ENCODE data around the gene TLE3.
"Not testable (repeated sequence)": the region's sequence is repeated elsewhere in the genome, so short reads cannot be mapped to it uniquely, and the experiment has no call there.

Gene TLE3

DNA sequence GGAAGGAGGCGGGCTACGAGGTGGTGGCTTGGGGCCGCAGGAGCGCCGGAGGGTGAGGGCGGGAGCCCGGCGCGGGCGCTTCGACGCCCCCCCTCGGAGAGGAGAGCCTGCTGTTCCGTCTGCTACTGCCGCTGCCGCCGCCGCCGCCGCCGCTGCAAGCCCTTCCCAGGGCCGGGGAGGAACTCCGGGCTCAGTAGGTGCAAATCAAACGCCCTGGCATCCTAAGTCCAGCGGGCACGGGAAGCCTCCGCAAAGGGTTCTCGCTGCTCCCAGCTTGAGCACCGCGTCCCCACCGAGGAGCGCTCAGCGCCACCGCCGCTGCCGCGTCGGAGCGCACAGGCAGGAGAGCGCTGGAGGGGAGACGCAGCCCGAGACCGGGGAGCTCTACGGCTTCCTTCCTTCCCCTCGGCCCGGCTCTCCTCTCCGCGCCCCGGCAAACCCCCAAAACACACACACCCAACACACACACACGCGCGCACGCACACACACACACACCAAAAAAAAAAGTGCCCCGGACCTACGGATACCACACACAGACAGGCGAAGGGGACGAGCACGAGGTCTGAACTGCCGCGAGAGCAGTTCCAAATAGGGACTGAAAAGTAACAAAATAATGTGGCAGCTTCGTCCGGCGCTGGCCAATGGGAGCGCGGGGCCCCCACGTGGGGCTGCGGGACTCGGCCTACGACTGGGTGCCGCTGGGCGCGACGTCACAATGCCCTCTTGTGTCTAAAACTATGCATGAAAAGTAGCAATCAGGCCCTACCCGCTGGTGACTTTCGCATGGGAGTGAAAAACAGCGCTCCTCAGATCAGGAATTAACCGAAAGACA is at the start of gene TLE3:
TSS of gene TLE3 (minus strand) at position 597 of the 832 bp plus-strand sequence. CDS start 1,119 bp downstream, outside the sequence.
- peak; percentile 94 for DNase-seq

DNA sequence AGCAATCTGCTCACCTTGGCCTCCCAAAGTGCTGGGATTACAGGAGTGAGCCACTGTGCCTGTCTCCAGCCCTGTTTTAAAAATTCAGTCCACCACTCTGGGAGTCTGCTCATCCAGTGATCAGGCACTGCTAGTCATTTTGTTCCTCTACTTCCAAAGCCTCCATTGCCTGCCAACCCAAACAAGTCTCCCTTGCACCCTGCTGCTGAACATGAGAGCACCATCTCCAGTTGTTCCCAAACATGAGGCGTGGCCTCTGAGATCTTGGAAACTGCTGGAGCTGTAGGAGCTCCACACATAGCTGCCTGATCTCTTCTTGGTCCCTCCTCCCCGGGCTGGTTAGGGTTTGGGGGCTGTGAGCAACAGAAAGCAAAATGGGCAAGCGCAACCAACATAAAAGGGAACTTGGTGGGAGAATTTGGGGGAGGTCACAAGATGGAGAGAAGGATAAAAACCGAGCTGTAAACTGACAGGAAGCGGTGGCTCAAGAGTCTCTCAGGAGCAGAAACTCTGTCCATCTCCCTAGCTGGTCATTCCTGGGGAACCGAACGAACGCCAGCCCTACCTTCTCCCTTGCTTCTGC is 49.6 kb upstream of the TLE3 start:
- DNase-seq, result no peak

DNA sequence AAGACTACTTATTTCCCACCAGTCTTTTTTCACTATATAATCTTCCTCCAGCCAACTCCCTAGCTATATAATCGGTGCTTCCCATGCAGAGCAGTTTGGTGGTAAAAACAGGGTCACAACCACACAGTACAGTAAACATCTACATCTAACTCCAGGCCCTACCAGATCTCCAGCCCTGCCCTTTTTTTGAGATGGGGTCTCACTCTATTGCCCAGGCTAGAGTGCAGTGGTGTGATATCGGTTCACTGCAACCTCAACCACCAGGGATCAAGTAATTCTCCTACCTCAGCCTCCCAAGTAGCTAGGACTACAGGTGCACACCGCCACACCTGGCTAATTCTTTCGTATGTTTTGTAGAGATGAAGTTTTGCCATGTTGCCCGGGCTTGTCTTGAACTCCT is 49.1 kb upstream of the TLE3 start:
- DNase-seq, result no peak

DNA sequence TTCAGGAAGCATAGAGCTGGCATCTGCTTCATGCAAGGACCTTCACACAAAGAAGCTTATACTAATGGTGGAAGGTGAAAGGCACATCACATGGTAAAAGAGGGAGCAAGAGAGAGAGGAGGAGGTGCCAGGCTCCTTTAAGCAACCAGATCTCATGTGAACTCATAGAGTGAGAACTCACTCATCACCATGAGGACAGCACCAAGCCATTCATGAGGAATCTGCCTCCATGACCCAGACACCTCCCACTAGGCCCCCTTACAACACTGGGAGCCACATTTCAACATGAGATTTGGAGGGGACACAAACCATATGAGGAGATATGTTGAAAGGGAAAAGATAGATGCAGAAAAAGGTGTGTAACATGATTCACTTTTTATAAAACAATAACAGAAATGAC is 48.4 kb upstream of the TLE3 start:
- no peak for DNase-seq

DNA sequence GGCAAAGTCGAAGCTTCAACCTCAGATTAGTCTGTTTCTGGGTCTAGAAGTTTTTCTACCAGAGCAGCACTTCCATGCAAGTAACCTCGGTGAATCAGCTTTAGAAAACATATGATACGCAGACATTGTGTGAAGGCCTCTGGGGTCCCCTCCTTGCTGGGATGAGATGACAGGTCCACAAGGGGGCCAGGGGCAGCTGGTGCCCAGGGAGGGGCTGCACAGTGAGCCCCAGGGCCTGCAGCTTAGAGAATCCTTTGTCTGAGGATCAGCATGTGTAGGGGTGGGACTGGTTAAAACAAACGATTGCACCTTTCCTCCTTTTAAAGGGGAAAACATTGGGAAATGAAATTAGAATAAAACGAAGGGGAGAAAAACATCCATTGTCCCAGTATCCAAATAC is 47.5 kb upstream of the TLE3 start:
- DNase-seq, result no peak

DNA sequence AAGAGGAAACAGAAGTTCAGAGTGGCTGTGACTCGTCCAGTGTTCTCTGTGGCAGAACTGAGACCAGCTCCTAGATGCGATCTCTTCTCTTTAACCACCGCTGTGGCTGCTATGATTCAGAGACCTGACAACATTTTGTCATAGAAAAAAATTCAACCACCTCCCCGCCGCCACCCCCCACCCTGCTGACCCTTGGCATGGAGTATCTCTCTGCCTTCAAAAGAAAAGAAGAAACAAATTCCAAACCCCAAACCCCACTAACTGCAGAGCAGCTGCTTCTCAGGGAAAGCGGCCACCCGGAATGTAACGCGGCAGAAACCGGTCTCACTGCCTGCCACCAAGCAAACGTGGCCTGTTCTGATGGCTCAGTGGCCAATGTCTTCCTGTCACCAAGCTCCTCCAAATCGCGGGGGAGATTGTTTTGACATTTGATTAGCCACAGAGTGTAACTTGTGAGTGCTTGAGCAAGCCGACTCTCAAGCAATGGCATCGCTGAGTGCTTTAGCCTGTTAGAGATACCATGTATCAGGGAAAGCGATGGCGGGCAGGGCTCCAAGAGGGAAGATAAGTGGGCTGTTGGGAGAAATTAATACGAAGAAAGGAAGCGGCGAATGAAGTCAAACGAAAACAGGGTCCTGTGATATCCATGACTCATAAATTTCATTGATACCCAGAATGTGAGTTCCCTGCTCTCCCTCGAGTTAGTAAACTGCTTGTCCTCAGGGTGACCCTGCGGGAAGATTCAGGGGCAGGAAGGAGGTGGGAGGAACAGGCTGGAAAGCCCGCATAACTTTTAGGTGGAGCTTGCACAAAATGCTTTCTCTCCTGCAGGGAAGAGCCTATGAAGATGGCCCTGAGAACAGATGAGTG is 44.8 kb upstream of the TLE3 start:
- no peak for DNase-seq

DNA sequence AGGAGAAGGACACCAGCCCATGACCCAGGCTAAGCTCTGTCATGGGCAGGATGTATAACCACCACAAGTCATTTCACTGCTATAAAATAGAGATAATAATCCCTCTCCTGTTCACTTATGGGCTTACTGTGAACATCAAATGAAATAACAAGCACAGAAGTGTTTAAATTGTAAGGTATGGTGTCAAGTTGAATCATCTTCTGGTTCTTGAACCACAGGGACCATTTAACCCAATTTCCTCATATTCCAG is 44.3 kb upstream of the TLE3 start:
- DNase-seq, result no peak

DNA sequence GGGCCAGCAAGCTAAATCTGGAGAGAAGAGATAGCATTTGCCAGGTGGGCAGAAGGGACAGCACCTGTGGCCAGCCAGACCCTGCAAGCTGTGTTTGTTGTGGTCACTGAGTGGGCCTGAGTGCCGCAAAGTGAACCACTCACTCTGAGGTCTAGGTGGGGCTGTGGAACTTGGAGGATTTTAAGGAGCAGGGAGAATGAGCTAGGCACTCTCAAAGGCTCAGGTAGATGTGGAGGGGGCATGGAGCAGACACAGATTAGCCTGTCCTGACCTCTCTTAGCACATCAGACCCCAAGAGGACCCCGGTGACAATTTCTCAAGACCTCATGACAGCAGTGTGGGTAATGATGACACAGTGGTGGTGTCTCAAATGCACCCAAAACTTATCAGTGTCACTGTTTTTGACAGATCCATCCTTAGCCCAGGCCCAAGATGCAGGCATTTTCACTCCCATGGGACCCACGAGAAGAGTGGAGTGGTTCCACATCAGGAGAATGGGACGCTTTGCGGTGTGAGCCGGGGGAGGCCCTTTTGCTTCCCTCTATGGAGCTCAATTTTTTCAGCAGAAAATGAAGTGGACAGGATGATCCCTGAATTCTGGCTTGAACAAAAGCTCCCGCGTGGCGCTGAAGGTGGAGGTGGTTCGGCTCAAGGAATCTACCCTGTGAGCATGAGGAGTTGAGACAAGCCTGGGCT is 43.8 kb upstream of the TLE3 start:
- DNase-seq, result no peak

DNA sequence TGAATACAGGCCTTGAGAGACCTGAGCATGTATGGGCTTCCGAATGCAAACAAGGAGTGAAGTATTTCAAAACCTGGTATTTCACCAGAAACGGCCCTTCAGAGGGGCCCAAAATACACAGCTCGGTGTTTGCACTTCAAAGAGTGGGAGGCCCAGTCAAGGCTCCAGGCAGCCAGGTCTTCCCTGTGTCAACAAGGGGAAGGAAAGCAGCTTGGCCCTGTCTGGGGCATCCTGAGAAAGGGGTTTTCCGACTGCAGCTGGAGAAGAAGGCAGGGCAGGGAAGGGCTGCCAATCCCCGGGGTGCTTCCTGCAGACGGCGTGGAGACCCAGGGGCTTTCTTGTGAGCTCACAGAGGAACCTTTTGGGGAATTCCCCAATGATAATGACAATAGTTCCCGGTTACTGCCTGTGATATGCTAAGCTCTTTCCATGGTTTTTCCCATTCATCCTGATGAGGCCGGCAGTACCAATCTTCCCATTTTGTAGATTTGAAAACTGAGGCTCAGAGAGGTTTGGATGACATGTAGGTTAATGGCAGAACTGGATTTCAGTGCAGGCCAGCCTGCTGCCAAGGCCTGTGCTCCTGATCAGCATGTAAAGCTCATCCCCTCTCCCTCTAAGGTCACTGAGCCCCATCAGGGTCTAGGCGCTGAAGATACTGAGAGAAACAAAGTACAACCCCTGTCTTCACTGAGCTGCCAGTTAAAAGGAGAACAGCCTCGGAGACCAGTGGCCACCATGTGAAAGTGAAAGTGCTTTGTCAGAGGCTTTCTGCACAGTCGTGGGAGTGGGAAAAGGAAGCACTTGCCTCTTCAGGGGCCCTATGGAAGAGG is 43.0 kb upstream of the TLE3 start:
- DNase-seq, result no peak

DNA sequence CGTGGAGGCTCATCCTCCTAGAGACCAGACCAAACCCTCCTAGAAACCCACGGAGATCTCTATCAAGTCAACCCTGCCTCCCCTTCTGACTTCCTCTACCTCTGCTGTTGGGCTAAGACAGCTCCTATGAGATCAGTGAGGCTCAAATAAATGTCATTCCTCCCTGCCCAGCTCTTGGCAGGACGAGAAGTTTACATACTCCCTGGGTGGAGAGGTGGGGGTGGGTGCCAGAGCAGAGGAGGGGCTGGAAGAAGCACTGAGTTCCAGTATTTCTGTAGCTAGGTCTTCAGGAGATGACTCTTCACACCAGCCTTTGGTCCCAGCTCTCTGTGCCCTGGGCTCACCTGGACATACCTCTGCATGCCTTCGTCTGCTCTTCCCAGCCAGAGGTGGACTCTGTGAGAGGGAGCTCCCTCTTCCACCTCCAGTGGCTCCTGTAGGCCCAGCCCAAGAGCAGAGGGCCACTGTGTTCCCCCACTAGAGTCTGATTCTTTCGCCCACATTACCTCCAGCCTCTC is 42.4 kb upstream of the TLE3 start:
- no peak for DNase-seq

DNA sequence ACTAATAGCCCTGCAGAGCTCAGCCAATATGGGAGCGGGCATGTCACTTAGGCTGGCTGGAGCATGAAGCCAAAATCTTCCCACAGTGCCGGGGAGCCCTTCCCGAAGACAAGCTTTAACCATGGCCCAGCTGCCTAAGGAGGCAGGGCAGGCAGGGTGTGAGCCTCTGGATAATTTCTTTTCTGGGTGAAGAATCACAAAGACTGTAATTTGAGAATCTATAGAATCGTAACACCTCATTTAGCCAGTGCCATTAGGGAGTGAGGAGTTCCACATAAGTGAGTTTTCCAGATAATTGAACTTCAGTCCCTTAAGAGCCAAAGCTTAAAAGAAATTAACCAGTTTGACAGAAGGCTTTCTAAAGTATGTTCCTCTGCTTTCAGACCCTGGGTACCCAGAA is 40.2 kb upstream of the TLE3 start:
- no peak for DNase-seq

DNA sequence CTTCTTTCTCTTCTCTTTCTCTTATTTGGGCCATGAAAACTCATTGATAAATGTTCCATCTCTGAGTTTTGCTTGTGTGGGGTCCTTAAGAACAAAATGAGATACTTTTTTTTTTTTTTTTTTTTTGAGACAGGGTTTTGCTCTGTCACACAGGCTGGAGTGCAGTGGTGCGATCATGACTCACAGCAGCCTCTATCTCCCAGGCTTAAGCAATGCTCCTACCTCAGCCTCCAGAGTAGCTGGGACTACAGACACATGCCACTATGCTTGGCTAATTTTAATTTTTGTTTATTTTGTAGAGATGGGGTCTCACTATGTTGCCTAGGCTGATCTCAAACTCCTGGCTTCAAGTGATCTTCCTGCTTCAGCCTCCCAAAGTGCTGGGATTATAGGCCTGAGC is 39.3 kb upstream of the TLE3 start:
- DNase-seq, result not testable (repeated sequence)

DNA sequence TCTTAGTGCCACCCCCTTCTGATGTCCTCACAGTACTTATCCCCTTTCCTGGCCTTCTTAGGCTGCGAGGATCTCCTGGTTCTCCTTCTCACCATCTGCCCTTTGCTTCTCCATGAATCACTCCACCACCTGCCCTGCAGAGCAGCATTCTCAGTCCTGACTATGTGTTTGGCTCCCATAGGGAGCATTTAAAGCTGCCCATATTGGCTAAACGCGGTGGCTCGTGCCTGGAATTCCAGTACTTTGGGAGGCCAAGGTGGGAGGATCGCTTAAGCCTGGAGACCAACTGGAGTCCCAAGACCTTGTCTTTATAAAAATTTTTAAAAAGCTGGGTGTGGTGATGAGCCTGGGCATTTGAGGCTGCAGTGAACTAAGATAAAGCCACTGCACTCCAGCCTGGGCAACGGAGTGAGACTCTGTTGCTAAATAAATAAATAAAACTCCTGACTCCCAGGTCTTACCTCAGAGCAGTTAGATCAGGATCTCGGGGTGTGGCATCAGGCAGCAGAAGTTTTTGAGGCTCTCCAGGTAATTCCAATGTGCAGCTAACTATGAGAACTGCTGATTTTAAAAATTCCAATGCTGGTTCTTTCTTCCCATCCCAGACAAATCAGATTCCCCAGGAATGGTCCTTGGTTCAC is 36.2 kb upstream of the TLE3 start:
- DNase-seq, result no peak

DNA sequence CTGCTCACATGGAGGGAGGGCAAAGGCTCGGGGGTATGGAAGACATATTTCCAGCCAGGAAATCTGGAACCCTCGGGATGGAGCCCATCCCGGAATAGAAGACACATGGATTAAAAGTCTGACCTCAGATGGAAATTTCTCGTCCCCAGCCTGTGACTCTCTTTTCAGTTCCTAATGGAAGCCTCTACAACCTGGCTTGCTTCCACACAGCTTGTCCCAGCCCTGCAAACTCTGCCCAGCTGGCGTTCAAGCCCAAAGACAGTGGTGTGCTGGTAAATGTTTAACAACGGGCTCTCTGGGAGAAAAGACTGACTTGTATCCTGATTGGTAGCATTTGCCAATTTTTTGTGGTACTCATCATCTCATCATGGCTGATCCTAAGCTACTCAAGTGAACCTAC is 35.6 kb upstream of the TLE3 start:
- no peak for DNase-seq

DNA sequence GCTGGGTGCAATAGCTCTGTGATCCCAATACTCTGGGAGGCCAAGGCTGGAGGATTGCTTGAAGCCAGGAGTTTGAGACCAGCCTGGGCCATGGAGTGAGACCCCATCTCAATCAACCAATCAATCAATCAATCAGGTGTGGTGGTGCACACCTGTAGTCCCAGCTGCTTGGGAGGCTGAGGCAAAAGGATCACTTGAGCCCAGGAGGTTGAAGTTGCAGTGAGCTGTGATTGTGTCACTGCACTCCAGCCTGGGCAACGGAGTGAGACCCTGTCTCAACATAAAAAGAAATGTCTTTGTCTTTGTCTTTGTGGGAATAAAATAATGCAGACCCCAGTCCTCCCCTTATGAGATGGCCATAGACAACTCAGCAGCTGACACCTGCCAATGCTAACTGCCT is 34.9 kb upstream of the TLE3 start:
- DNase-seq, result no peak

DNA sequence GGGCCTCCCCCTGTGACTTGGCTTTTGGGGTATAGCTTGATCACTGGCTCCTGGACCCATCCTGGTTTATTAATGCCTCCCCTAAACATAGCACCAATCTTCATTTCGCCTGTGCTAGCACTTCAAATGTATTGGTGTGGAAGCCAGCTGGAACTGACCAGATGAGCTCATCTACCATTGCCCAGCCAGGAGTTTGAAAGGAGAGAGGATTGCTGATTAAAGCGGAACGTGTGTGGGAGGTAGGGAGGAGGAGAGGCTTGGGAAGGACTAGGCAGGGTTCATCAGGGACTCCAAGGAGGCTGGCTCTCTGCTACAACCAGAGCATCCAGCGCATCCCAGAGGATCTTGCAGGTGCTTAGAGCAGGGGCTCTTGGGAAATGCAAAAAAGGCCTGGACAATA is 34.4 kb upstream of the TLE3 start:
- no peak for DNase-seq

DNA sequence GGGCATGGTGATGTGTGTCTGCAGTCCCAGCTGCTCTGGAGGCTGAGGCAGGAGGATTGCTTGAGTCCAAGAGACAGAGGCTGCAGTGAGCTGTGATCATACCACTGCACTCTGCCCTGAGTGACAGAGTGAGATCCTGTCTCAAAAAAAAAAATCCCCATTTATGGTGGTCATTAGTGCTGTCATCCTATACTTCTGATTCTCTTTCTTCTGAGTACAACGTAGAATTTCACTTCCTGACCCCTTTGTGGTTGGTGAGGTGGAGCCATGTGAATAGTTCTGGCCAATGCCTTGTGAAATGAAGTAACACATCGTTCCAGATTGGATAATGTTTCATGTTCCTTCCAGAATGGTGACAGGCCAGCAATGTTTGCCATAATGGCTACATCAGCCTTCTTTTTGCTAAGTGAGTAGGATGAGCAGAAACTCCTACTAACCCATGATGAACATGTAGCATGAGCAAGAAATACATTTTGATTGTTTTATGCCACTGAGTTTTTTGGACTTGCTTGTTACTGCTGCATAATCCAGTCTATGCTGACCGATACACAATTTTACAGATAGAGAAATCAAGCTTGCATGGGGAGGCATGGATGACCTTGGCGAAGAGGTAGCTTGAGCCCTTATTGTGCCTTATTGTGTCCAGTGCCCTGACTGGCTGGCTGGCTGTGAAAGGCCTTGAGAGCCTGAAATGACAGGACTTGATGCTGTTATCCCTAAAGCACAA is 30.9 kb upstream of the TLE3 start:
- DNase-seq, result no peak

DNA sequence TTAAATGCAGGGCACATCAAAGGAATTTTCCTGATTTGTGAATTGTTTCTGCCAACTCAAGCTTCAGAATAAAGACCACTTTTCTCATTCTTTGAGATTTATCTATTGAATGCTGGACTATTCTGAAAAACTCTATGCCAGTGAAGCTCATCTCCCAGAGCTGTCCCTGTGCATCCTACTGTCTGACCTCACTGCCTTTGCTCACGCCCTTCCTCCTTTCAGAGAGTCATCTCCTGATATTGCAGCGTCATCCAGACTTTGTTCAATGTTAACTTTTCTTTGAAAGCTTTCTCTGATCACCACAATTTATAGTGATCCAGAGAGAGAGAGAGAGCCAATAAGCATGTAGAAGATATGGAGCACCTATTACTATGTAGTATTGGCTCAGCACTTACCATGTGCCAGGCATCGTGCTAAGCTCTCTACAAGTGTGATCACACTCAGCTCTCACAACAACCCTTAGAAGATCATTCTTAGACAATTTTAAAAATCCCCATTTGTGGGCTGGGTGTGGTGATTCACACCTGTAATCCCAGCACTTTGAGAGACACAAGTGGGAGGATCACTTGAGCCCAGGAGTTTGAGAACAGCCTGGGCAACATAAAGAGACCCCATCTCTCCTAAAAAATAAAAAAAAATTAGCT is 30.2 kb upstream of the TLE3 start:
- DNase-seq, result no peak

DNA sequence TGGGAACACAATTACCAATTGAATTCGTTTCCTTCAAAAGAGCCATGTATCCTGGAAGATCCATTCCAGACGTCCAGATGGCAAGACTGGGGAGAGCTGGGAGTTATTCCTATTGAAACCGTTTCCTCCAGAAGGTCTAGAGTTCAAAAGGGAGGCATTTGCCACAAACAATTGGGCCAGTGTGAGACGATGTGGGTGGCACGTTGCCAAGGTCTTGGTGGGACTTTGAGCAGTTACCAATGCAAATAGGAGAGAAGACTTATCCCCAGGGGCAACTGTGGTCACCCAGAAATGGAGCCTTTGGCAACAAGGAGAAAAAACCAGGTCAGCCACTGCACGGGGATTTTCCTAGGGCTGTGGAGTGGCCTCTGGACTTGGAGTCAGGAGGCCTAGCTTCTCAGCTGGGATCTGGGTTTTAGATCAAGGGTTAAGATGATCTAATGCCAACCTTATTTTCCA is 29.6 kb upstream of the TLE3 start:
- no peak for DNase-seq

DNA sequence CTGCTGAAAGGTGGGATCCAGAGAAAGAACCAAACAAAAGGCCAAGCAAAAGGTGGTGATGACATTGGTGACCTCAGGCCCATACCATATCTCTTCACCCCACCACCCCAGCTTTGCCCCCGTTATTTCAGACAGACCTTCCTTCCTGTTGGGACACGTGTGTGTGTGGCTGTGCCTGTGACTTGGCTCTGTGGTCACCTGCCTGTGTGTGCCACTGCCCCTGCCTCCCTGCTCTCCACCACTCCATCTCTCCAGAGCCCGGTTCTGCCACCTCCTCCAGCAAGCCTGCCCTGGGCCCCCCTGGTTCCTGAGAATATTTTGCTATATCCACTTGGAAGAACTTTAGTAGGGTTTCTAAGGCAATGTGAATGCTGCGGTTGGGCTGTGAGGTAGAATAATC is 28.6 kb upstream of the TLE3 start:
- no peak for DNase-seq
